ENCODE measurements around the gene SCLY. TPM values are rescaled to one million over a fixed set of nuclear protein-coding genes. Genes with fewer than 3 reads are reported as not detected.

The SCLY gene
- total RNA-seq, 1 experiment from 2014 or later: 28.7 TPM

DNA sequence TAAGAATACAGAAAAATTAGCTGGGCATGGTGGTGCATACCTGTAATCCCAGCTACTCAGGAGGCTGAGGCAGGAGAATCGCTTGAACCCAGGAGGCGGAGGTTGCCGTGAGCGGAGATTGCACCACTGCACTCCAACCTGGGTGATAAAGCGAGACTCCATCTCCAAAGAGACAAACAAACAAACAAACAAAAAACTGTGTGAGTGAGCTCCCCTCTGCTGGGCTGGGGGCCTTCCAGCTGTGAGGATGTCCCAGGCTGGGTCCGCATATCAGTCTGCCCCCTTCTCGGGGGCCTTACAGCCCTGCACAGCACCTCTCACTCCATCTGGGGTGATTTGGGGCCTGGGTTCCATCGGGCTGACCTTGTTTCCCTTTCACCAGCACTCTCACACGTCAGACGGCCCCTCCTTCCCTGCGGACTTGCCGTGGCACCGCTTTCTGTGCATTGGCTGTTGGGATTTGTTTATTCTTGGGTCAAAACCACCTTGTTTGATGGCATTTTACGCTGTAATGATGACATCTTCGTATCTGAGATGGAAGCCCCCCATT is 74.9 kb downstream of the SCLY start:
- intact Hi-C loops (cut with micrococcal nuclease): no loop called here

More for the DNA sequence above, 74.9 kb downstream of the SCLY start:
- no peak overlapping the region for H3K27ac ChIP-seq (ENCODE audit: low read depth, low read length)
- no peak overlapping the region for H3K4me2 ChIP-seq (ENCODE audit: low read length)
- no TSS peak for BruUV-seq (replicated peaks)
- POLR2A ChIA-PET: no interaction called here
- no peaks in the 10 kb centered on the region for H3K79me2 ChIP-seq (ENCODE audit: insufficient read depth, low read length)
- CTCF ChIA-PET: interaction anchor here (0.5 kb wide), 1 partner anchor 623 kb away, joined by 3 read pairs; no protein-coding TSS in a partner anchor
- DNase-seq (ENCODE audit: low read depth, low spot score): no peak
- TF ChIP-seq JUND (IDR thresholded peaks at IDR 0.05) (no peak), POLR2AphosphoS5 (IDR thresholded peaks at IDR 0.05; ENCODE audit: low read depth, low read length) (no peak)
- TF ChIP-seq, protein P1, sequence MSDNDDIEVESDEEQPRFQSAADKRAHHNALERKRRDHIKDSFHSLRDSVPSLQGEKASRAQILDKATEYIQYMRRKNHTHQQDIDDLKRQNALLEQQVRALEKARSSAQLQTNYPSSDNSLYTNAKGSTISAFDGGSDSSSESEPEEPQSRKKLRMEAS (IDR thresholded peaks at IDR 0.05): no peak
- TF ChIP-seq, protein P2, sequence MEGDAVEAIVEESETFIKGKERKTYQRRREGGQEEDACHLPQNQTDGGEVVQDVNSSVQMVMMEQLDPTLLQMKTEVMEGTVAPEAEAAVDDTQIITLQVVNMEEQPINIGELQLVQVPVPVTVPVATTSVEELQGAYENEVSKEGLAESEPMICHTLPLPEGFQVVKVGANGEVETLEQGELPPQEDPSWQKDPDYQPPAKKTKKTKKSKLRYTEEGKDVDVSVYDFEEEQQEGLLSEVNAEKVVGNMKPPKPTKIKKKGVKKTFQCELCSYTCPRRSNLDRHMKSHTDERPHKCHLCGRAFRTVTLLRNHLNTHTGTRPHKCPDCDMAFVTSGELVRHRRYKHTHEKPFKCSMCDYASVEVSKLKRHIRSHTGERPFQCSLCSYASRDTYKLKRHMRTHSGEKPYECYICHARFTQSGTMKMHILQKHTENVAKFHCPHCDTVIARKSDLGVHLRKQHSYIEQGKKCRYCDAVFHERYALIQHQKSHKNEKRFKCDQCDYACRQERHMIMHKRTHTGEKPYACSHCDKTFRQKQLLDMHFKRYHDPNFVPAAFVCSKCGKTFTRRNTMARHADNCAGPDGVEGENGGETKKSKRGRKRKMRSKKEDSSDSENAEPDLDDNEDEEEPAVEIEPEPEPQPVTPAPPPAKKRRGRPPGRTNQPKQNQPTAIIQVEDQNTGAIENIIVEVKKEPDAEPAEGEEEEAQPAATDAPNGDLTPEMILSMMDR (IDR thresholded peaks at IDR 0.05 in 2 of 3, conservative IDR thresholded peaks at IDR 0.05 in 1 of 3; ENCODE audit: borderline replicate concordance in 1 of 3, insufficient read depth in 1 of 3, low read depth in 2 of 3, low read length in 2 of 3): no peak
- no peaks in the 10 kb centered on the region for H3K36me3 ChIP-seq (ENCODE audit: control insufficient read depth in 1 of 2, insufficient read depth in 2 of 2, low read length in 2 of 2)
- no peaks in the 10 kb centered on the region for H3K27me3 ChIP-seq (ENCODE audit: insufficient read depth, low read length)
- no peaks in the 10 kb centered on the region for H3K9me2 ChIP-seq (ENCODE audit: insufficient read depth)
- no peak overlapping the region for H3K4me3 ChIP-seq (replicated peaks in 1 of 2; ENCODE audit: low read depth in 1 of 2, low read length in 2 of 2)
- H4K20me1 ChIP-seq (ENCODE audit: insufficient read depth): no peaks in the 10 kb centered on the region
- H3K9ac ChIP-seq (ENCODE audit: low read length): no peak overlapping the region
- ATAC-seq: no peak
- RAD21 ChIA-PET (ENCODE audit: low non-redundant PET in 1 of 2, low total read pairs in 2 of 2, uncharacterized antibody in 2 of 2, unreplicated experiment in 2 of 2): no interaction called here
- no peaks in the 10 kb centered on the region for H3K9me3 ChIP-seq (ENCODE audit: control insufficient read depth in 1 of 2, insufficient read depth in 1 of 2, low read depth in 1 of 2, low read length in 2 of 2)
- H3K4me1 ChIP-seq (ENCODE audit: control insufficient read depth in 1 of 2, insufficient read depth in 2 of 2, low read length in 2 of 2): peaks cover 20 to 25% of the 10 kb centered on the region in 2 experiments
- no peak overlapping the region for H2AFZ ChIP-seq (ENCODE audit: low read depth, low read length, poor library complexity, severe bottlenecking)
